ENCODE data around the gene LRP11.

DNA sequence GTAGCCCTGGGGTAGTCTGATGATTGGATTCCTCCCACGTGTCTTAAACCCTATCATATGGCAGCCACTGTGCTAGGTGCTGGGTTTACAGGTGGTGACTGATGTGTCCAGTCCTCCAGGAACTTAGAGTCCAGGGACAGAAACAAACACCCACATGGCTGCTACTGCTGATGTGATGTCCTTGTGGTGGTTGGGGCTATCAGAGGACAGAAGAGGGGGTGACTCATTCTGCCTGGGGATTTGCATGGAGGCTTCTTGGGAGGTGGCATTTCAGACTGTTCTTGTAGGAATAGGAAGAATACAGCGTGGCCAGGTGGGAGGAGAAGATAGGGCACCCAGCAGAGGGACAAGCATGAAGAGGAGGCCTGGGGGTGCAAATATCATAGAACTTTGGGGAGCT is 48.9 kb upstream of the LRP11 start:
- TF ChIP-seq, protein P1, sequence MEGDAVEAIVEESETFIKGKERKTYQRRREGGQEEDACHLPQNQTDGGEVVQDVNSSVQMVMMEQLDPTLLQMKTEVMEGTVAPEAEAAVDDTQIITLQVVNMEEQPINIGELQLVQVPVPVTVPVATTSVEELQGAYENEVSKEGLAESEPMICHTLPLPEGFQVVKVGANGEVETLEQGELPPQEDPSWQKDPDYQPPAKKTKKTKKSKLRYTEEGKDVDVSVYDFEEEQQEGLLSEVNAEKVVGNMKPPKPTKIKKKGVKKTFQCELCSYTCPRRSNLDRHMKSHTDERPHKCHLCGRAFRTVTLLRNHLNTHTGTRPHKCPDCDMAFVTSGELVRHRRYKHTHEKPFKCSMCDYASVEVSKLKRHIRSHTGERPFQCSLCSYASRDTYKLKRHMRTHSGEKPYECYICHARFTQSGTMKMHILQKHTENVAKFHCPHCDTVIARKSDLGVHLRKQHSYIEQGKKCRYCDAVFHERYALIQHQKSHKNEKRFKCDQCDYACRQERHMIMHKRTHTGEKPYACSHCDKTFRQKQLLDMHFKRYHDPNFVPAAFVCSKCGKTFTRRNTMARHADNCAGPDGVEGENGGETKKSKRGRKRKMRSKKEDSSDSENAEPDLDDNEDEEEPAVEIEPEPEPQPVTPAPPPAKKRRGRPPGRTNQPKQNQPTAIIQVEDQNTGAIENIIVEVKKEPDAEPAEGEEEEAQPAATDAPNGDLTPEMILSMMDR (IDR thresholded peaks at IDR 0.05) = no peak
- TF ChIP-seq EZH2 (IDR thresholded peaks at IDR 0.05) (no peak), EZH2phosphoT487 (IDR thresholded peaks at IDR 0.05) (no peak)

Measured in neural progenitor cell (in vitro differentiated cells).